Left kidney (tissue), 2 donors: ENCODE results near the gene PRM2. TPM values are rescaled to one million over a fixed set of nuclear protein-coding genes. Genes with fewer than 3 reads are reported as not detected.
"Not testable (repeated sequence)": the region's sequence is repeated elsewhere in the genome, so short reads cannot be mapped to it uniquely, and the experiment has no call there.

Experiments
- DNase-seq: peaks from one replicate; pipeline ENCODE4 v3.0.0-alpha.2; 2013
- polyA plus RNA-seq: library from polyadenylated mRNA; unstranded; fragments of 120-200 nt; gene quantifications from one replicate; pipeline ENCODE4 v1.2.1, GENCODE V29; 2013; ENCODE audit not compliant: insufficient read length

The PRM2 gene
- polyA plus RNA-seq, 1 donor = not detected

DNA sequence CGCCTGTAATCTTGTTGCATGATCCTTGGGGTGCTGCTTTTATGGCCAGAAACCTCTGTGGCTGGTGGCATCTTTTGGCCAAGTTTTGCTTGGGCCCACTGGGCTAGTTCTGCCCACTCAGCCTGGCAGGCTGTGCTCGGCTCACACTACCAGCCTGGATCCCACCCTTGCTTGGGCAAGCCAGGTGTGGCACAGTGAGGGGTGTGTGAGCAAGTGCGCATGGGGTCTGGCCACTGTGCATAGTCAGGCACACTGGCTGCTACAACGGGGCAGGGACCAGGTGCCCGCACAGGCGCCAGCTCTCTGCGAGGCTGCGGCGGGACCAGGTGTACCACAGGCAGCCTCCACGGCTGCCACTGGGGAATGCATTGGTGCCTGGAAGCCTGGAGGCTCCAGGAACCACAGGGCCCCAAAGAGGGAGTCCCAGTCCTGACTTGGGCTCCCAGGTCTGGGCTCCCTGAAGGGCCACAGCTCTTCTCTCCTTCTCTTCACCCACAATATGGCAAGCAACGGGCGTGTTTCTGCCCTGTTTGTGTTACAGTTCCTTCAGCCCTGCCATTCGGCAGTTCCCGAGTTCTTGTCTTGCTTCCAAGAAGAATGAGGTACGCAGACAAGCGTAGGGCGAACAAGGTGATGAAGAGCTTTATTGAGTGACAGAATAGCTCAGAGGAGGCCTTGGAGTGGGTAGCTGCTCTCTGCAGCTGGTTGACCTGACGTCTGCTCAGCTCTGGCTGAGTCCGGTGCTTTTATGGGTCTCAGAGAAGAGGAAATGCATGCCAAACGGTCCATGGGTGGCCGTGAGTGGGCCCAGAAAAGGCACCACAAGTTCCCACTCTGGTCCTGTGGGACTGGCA lies 31.6 kb upstream of the PRM2 start:
- no peak for DNase-seq

DNA sequence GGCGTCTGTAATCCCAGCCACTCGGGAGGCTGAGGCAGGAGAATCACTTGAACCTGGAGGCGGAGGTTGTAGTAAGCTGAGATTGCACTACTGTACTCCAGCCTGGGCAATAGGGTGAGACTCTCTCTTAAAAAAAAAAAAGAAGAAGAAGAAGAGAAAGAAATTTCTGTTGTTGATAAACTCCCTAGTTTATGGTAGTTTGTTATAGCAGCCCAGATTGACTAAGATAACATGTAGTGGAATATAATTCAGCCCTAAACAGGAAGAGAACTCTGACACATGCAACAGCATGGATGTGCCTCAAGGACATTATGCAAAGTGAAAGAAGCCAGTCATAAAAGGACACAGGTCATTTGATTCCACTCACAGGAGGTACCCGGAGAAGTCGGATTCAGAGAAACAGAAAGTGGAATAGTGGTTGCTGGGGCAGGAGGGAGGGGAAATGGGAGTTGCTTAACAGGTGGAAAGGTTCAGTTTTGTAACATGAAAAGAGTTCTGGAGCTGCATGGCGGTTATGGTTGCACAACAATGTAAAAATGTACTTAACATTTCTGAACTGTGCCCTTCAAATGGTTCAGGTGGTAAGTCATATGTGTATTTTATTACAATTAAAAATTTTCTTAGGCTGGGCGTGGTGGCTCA lies 30.8 kb upstream of the PRM2 start:
- DNase-seq = no peak

DNA sequence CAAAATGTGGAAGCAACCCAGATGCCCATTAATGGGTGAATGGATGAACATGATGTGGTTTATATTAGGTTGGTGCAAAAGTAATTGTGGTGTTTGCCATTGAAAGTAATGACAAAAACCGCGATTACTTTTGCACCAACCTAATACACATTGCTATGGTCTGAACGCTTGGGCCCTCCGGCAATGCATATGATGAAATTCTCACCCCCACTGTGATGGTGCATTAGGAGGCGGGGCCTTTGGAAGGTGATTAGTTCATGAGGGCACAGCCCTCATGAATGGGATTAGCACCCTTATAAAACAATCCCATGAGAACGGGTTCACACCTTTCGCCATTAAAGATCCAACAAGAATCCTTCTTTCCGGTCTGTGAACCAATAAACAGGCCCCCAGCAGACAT lies 30.1 kb upstream of the PRM2 start:
- no peak for DNase-seq

DNA sequence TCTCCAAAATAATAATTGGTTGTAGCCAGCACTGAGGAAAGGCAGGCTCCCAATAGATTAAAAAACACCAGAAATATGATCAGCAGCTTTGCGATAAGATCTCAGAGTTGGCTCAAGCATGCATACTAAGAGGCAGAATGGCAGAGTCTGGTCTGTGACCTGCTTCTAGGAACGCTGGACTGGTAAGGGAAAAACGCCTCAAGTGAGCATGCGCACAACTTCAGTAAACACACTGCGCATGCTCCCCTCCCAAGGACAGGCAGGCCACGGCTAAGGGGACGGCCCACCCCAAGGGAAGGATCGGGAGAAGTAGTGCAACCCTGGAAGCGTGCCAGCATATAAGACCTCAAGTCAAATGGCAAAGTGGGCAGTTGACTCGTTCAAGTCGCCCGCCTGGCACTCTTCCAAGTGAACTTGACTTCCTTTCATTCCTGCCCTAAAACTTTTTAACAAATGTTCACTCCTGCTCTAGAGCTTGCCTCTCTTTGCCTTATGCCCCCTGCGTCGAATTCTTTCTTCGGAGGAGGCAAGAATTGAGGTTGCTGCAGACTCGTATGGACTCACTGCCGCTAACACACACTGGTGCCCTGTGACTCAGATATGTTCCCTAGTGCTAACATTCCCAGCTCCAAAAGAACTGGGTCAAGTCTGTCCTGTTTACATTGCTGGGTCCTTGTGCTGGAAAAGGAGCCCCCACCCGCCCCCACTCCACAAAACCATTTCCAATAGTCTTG lies 27.3 kb upstream of the PRM2 start:
- DNase-seq = peak; percentile 34

DNA sequence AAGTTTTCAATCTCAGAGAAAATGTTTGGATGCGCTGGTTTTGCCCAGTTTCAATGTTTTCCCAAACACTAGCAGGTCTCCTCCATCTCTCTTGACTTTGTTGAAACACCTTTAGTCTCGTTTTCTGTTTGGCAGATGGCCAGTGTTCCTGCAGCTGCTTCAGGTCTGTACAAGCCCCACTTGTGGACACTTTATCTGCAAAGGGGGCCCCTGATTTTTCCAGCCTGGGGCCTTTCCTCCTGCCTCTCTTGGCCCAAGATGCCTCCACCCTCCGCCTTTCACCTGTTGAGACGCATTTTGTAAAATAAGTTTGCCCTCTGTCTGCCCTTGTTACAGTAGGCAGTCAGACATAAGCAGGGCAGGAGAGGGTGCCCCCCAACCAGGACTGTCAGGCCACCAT lies 26.7 kb upstream of the PRM2 start:
- no peak for DNase-seq

DNA sequence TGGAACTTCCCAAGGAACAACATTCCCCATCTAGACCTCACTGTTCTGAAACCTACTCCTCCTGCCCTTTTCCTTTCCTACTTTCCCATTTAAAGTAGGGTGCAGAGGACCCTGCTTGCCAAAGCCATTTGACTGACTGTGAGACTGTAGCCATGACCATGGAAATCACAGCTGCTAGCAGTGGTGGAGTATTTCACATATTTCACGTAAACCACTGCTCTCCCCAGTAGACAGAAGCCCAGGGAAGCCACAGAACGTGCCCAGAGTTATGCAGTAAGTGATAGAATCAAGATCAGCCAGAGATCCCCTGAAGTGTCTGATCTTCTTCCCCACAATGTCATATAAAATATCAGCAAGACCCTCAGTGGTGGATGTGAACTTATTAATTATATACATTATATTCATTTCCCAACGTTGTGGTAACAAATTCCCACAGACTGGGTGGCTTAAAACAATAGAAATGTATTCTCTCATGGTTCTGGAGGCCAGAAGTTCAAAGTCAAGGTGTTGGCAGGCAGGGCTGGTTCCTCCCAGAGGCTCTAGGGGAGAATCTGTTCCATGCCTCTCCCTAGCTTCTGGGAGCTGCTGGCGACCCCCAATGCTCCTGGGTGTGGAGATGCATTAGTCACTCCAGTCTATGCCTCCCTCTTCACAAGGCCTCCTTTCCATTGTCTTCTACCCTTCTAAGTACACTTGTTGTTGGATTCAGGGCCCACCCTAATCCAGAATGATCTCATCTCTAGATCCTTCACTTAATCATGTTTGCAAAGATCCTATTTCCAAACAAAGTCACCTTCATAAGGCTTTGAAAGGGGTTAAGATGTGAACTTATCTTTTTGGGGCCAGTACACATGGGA lies 25.6 kb upstream of the PRM2 start:
- no peak for DNase-seq

DNA sequence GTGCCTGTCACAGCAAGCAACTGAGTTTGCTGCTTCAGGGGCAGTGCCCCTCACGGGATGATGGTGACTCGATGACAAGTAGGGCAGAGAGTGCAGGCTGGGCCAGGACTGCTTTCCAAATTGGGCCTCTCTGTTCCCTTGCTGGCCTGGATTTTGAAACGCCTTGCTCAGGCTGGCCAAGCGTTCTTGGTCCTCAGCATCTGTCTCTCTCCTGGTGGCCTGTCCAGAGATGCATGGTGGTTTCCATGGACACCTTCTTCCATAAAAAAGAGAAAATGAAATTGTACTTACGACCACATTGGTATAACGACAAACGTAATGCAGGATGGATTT lies 24.2 kb upstream of the PRM2 start:
- DNase-seq = no peak

DNA sequence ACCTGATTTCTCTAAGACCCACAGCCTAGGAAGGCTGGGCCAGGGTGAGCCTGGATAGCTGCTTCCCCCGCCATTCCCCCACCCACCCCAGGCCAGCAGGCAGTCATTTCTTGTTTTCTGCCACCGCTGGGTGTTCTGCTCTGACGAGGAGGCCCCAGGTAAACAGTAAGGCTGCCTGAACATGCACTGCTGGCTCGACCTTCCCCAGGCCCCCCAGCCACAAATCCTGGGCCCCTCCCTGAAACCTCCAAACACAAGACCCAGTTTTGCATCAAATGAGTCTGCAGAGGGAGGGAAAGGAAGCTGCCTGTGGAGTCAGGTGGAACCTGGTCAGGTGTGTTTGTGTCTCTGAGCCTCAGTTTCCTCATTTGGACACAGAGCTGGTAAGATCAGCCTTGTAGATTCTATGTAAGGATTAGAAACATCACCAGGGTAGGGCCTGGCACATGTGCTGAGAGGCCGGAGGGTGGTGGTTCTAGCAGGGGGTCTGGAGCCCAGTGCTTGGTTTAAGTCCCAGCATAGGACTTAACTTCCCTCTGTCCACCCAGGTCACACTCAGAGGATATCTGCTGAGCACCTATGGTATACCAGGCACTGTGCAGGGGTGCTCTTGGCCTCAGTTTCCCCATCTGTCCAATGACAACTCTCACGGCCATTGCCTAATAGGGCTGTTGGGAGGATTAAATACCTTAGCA lies 23.7 kb upstream of the PRM2 start:
- no peak for DNase-seq

DNA sequence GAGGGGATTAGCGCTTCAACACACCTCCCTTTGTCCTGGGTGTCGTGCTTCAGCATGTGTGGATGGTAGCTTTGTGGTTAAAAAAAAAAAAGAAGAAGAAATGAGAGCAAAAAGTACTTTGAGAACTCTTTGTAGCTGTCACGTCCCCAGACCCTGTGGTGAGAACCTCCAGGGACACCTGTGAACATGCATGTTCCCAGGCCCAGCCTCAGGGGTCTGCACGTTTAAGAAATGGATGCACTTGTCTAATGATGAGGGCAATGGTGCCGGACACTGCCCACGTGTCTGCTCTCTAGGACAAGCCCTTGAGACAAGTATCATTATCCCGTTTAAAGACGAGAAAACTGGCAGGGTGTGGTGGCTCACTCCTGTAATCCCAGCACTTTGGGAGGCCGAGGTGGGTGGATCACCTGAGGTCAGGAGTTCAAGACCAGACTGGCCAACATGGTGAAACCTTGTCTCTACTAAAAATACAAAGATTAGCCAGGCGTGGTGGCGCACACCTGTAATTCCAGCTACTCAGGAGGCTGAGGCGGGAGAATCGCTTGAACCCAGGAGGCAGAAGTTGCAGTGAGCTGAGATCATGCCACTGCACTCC lies 22.8 kb upstream of the PRM2 start:
- not testable (repeated sequence) for DNase-seq

DNA sequence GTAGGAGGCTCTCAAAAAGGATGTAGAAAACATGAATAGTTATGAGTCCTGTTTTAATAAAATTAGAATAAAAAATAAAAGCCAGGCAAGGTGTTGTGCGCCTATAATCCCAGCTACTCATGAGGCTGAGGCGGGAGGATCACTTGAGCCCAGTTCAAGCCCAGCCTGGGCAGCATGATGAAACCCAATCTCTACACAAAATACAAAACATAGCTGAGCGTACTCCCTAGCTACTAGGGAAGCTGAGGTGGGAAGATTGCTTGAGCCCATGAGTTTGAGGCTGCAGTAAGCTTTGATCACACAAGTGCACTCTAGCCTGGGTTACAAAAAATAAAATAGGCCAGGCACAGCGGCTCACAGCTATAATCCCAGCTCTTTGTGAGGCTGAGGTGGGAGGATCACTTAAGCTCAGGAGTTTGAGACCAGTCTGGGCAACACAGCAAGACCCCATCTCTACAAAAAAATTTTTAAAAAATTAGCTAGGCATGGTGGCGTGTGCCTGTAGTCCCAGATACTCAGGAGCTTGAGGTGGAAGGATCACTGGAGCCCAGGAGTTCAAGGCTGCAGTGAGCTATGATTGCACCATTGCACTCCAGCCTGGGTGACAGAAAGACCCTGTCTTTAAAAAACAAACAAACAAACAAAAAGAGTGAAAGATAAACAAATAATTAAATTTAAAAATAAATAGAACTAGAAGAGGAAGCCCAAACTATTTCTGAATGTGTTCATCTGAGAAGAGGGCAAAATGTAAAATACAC lies 22.0 kb upstream of the PRM2 start:
- DNase-seq = no peak

DNA sequence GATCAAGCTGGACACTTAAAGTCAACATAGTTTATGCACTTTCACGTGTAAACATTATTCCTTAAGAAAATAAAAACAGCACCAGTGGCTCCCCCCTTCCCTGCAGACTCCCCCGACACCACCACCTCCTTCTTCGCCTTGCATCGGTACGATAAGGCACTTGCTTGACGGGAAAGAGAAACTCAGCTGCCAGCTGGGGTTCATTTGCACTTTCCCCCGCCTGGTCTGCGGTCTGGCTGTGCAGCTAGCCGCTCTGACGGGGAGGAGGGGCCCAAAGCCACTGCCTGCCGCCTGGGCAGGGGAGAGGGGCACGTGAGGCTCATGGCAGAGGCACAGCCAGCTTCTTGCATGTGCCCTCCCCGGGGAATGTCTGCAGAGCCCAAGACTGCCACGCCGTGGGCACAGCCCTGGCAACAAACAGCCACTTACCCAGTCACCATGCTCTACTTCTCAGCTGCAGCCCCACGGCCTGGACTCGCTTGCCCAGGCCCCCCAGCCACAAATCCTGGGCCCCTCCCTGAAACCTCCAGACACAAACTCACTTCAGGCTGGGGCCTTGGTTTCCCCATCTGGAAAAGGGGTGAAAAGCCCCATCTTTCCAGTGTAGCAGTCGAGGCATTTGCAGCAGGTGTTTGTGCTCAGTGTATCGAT lies 21.3 kb upstream of the PRM2 start:
- DNase-seq = peak; percentile 60

DNA sequence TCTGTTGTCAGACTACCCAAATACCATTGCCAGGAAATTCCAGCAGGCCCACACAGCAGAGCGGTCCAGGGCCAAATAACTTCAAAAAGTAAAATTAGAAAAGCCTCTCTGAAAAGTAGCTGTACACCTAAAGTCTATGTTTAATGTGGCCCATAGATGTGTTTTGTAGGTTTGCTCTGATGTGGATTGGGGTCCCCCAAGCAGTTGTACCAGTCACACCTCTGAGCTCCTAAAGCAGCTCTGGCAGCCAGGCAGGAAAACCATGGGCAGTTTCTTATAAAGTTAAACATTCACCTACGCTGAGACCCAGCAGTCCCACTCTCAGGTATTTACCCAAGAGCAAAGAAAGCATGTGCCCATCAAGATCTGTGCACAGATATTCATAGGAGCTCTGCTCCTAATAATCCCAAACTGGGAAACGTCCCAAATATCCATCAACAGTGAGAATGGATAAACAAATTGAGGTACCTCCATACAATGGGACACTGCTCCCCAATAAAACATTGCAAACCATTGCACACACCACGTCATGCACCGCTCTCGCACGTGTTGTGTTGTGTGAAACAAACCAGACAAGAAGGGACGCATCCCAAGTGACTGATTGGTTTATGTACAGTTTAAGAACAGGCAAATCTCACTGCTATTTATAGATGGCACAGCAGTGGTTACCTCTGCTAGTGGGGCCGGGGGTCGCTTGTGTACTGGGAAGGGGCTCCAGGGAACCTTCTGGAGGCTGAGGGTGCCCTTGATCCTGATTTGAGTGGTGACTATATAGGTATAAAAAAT lies 20.6 kb upstream of the PRM2 start:
- DNase-seq = peak; percentile 37

DNA sequence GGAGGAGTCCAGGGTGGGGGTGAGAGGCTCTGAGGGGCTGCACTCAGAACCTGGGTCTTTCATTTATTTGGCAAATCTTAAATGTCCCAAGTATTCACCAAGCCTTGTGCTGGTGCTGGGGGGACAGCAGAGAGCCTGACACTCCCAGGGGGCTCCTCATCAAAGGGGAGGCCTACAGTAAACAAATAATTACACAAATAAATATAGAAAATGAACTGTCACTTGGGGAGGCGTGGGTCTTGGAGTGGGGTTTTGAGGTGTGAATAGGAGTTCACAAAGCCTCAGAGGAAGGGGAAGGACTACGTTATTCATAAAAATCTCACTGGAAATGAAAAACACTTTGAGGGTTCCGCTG lies 20.0 kb upstream of the PRM2 start:
- DNase-seq = no peak

DNA sequence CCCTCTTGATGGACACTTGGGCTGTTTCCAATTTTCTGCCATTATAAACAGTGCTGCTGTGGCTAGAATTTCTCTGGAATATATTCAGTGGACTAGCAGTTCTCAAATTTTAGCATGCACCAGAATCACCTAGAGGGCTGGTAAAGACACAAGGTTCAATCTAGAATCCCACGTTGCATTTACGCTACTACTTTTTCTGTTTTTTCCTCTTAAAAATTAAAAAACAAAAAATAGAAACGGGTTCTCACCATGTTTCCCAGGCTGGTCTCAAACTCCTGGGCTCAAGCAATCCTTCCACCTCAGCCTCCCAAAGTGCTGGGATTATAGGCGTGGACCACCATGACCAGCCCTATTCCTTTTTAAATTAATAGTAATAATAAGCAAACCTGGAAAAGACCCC lies 19.4 kb upstream of the PRM2 start:
- DNase-seq = no peak

DNA sequence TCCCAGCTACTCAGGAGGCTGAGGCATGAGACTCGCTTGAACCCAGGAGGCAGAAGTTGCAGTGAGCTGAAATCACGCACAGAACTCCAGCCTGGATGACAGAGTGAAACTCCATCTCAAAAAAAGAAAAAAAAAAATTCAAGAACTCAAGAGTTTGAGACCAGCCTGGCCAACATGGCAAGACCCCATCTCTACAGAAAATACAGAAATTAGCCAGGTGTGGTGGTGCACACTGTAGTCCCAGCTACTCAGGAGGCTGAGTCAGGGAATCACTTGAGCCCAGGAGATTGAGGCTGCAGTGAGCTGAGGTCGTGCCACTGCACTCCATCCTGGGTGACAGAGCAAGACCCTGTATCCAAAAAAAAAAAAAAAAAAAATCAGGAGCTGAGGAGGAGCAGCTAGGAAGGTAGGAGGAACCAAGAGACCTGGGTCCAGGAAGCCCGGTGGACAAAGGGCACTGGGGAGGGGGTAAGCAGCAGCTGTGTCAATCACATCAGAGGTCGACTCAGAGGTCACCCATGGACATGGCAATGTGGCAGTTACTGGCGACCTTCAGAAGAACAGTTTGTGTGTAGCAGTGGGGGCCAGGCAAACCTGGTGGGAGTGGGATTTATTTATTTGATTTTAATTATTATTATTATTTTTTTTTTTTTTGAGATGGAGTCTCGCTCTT lies 15.9 kb upstream of the PRM2 start:
- no peak for DNase-seq

DNA sequence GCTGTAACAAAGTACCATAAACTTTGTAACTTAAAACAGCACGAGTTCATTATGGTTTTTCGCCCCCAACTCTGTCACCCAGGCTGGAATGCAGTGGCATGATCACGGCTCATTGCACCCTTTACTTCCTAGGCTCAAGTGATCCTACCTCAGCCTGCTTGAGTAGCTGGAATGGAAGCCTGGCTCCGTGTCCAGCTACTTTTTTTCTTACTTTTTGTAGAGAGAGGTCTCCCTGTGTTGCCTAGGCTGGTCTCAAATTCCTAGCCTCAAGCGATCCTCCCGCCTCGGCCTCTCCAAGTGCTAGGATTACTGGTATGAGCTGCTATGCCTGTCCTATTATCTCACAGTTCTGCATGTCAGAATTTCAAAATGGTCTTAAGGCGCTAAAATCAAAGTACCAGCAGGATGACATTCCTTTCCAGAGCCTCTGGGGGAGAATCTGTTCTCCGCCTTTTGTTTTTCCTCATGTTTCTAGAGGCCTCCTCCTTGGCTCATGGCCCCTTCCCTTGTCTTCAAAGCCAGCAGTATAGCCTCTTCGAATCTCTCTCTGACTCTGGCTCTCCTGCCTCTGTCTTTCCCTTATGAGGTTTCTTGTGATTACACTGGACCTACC lies 14.9 kb upstream of the PRM2 start:
- DNase-seq = peak; percentile 71

DNA sequence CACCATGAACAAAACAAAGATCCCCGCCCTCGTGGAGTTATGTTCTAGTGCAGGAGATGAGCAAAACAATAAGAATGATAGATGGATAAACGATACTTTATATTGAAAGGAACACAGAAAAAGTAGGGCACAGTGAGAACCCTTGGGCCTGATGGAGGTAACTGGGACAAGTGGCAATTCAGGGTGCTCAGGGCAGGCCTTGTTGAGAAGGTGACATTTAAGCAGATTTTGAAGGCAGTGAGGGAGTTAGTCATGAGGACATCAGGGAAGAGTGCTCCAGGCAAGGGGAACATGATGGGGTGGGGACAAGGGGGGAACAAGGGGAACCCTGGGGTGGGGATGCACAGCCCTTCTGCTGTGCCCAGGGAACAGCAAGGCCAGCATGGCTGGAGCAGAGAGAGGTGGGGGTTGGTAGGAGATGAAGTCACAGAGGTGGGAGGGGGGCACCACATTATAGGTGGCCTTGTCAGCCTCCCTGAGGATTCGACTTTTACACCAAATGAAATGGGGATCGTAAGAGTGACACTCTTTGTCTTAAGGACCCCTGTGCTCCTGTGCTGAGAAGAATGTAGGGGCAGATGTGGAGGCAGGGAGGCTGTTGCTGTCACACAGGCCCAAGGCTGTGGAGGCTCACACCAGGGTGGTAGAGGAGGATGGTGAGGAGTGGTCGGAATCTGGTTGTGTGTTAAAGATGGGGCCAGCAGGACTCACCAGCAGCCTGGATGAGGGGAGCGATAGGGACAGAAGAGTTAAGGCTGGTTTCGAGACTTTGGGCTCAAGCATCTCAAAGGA lies 14.0 kb upstream of the PRM2 start:
- no peak for DNase-seq
